Stimulated activated CD4-positive, alpha-beta T cell treated with anti-CD3 and anti-CD28 coated beads, Interleukin-4, amount 100 ng/mL, for 4 hours (primary cell): ENCODE data around the gene CPNE5.

Experiments used
- DNase-seq, 2 experiments: peaks; one replicate each; pipeline ENCODE4 v3.0.0-alpha.2; 2020

CPNE5 gene

GRCh38 chr6:36758516-36759147 lies 80.6 kb downstream of the CPNE5 start:
- DNase-seq: no peak

GRCh38 chr6:36757943-36758508 lies 81.2 kb downstream of the CPNE5 start:
- DNase-seq: no peak

- DNase-seq: peak in 1 of 2 experiments; percentile 27
Observed at GRCh38 chr6:36757206-36757605, 82.0 kb downstream of the CPNE5 start.

GRCh38 chr6:36756786-36757185 lies 82.5 kb downstream of the CPNE5 start:
- DNase-seq: no peak

- DNase-seq: peak; percentile 45 to 79
Observed at GRCh38 chr6:36755435-36756348, 83.6 kb downstream of the CPNE5 start.

- DNase-seq: no peak
Observed at GRCh38 chr6:36754582-36755434, 84.4 kb downstream of the CPNE5 start.

GRCh38 chr6:36753671-36754405 lies 85.4 kb downstream of the CPNE5 start:
- DNase-seq: no peak

GRCh38 chr6:36752886-36753506 lies 86.2 kb downstream of the CPNE5 start:
- DNase-seq: no peak

- peak in 1 of 2 experiments; percentile 26 for DNase-seq
Observed at GRCh38 chr6:36752187-36752885, 86.9 kb downstream of the CPNE5 start.

- no peak for DNase-seq
Observed at GRCh38 chr6:36751833-36752186, 87.4 kb downstream of the CPNE5 start.

GRCh38 chr6:36751091-36751490 lies 88.2 kb downstream of the CPNE5 start:
- DNase-seq: no peak

- DNase-seq: no peak
Observed at GRCh38 chr6:36749829-36750489, 89.3 kb downstream of the CPNE5 start.

- no peak for DNase-seq
Observed at GRCh38 chr6:36746251-36746650, 93.0 kb downstream of the CPNE5 start.

GRCh38 chr6:36745836-36746235 lies 93.4 kb downstream of the CPNE5 start:
- DNase-seq: no peak

- DNase-seq: no peak
Observed at GRCh38 chr6:36745283-36745682, 94.0 kb downstream of the CPNE5 start.

- no peak for DNase-seq
Observed at GRCh38 chr6:36744304-36744673, 95.0 kb downstream of the CPNE5 start.

- DNase-seq: no peak
Observed at GRCh38 chr6:36743538-36744303, 95.5 kb downstream of the CPNE5 start.

- no peak for DNase-seq
Observed at GRCh38 chr6:36743032-36743431, 96.2 kb downstream of the CPNE5 start.

GRCh38 chr6:36742146-36742545 lies 97.1 kb downstream of the CPNE5 start:
- DNase-seq: no peak

- DNase-seq: no peak
Observed at GRCh38 chr6:36740818-36741179, 98.4 kb downstream of the CPNE5 start.
